ENCODE data around the gene ADORA1. TPM values are rescaled to one million over a fixed set of nuclear protein-coding genes. Genes with fewer than 3 reads are reported as not detected.

ADORA1 gene
- total and polyA plus RNA-seq, 2 donors, result 0.28 to 0.64 TPM

DNA sequence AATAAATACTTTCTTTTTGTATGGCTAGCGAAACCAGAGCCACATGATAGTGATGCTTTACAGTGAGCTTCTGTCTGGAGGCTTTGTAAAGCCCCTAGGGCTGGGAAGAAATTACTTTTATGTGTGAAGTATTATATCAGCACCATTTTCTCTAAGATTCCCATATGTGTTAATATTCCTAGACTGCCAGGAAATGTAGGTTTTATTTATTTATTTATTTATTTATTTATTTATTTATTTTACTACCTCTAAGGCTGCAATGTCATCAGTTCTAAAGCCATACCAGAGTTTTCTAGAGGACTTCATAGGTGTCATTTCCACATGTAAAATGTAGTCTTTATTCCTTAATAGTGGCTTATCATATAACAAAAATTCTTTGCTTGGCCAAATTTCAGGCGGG is 63.4 kb downstream of the ADORA1 start:
- Histone ChIP-seq H3K4me1 (ENCODE audit: control insufficient read depth in 2 of 2, insufficient read depth in 2 of 2, low read length in 2 of 2) (peaks cover 0 to 4% of the 10 kb centered on the region in 2 donors), H3K27me3 (ENCODE audit: control insufficient read depth in 2 of 2, insufficient read depth in 1 of 2, low read length in 1 of 2) (peaks cover 0 to 13% of the 10 kb centered on the region in 2 donors), H3K4me3 (ENCODE audit: low read length in 2 of 2) (no peak overlapping the region), H3K9me3 (ENCODE audit: control insufficient read depth in 2 of 2, insufficient read depth in 1 of 2, low read length in 1 of 2) (no peaks in the 10 kb centered on the region), H3K27ac (ENCODE audit: low read depth in 1 of 2, low read length in 1 of 2) (no peak overlapping the region), H3K36me3 (ENCODE audit: control insufficient read depth in 2 of 2, insufficient read depth in 2 of 2, low read length in 1 of 2) (no peaks in the 10 kb centered on the region)
- 99% methylated on average over 2 of the region's 2 CpGs for WGBS
- no peak for DNase-seq (ENCODE audit: low read depth in 6 of 9, low spot score in 9 of 9)

DNA sequence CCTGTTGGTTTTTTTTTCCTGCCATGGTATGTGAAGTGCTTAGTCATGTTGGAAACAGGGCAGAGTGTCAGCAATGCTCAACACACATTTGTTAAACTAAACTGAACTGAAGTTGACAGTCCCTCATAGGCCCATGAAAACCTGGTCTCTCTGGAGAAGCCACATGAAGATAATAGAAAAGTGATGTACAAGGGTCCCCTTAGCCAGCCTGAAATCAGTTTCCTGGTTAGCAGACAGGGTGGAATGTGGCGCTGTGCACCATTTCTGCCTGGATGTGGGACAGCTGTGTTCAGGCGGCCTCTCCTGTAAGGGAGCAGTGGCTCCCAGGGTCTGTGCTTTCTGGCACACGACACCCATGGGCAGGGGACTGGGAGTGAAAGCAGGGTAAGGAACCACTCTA is 68.8 kb downstream of the ADORA1 start:
- WGBS, result 95% methylated on average over 3 of the region's 3 CpGs
- Histone ChIP-seq H3K27me3 (ENCODE audit: control insufficient read depth in 2 of 2, insufficient read depth in 1 of 2, low read length in 1 of 2) (peaks cover 0 to 2% of the 10 kb centered on the region in 2 donors), H3K36me3 (ENCODE audit: control insufficient read depth in 2 of 2, insufficient read depth in 2 of 2, low read length in 1 of 2) (no peaks in the 10 kb centered on the region), H3K4me3 (ENCODE audit: low read length in 2 of 2) (no peak overlapping the region), H3K4me1 (ENCODE audit: control insufficient read depth in 2 of 2, insufficient read depth in 2 of 2, low read length in 2 of 2) (no peaks in the 10 kb centered on the region), H3K27ac (ENCODE audit: low read depth in 1 of 2, low read length in 1 of 2) (no peak overlapping the region), H3K9me3 (ENCODE audit: control insufficient read depth in 2 of 2, insufficient read depth in 1 of 2, low read length in 1 of 2) (no peaks in the 10 kb centered on the region)
- DNase-seq (ENCODE audit: low read depth in 6 of 9, low spot score in 9 of 9), result no peak

DNA sequence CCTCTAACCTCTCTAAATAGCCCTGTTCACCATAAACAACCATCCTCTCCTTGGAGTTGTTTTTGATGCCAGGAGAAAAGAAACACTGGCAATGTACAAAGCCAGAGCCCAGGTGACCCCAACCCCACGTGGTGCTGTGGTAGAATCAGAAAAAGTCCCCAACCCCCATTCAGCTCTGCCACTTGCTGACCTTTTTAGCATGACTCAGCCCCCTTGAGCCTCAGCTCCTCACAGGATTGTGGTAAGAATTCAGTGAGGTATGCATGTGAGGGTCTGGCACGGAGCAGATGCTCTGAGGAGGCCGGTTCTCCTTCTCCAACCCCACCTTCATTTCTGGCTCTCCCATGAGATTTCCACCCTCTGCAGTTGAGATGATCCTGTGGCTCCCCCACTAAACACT is 70.1 kb downstream of the ADORA1 start:
- H3K4me3 ChIP-seq (ENCODE audit: low read length in 2 of 2), result no peak overlapping the region
- H3K36me3 ChIP-seq (ENCODE audit: control insufficient read depth in 2 of 2, insufficient read depth in 2 of 2, low read length in 1 of 2), result no peaks in the 10 kb centered on the region
- H3K27ac ChIP-seq (ENCODE audit: low read depth in 1 of 2, low read length in 1 of 2), result no peak overlapping the region
- no peaks in the 10 kb centered on the region for H3K4me1 ChIP-seq (ENCODE audit: control insufficient read depth in 2 of 2, insufficient read depth in 2 of 2, low read length in 2 of 2)
- no peak for DNase-seq (ENCODE audit: low read depth in 6 of 9, low spot score in 9 of 9)
- H3K27me3 ChIP-seq (ENCODE audit: control insufficient read depth in 2 of 2, insufficient read depth in 1 of 2, low read length in 1 of 2), result peaks cover 0 to 4% of the 10 kb centered on the region in 2 donors
- WGBS, result 38% methylated on average over 3 of the region's 3 CpGs
- no peaks in the 10 kb centered on the region for H3K9me3 ChIP-seq (ENCODE audit: control insufficient read depth in 2 of 2, insufficient read depth in 1 of 2, low read length in 1 of 2)

DNA sequence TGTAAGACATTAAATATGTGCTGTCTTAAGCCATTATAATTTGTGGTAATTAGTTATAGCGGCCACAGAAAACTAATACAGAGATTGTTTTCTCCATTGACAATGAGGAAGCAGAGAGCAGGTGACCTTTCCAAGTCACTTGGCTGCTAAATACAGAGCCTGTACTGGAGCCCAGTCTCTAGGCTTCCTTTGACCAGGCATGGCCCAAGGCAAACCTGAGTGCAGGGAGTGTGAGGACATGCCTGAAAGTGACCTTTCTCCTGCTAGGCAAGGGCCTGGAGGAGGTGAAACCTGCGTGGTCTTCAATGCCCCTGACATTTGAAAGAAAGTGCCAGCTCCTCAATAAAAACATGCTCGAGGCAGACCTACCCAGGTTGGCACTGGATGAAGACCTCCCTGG is 71.5 kb downstream of the ADORA1 start:
- 95% methylated on average over 3 of the region's 3 CpGs for WGBS
- H3K9me3 ChIP-seq (ENCODE audit: control insufficient read depth in 2 of 2, insufficient read depth in 1 of 2, low read length in 1 of 2), result no peaks in the 10 kb centered on the region
- H3K4me3 ChIP-seq (ENCODE audit: low read length in 2 of 2), result no peak overlapping the region
- no peaks in the 10 kb centered on the region for H3K4me1 ChIP-seq (ENCODE audit: control insufficient read depth in 2 of 2, insufficient read depth in 2 of 2, low read length in 2 of 2)
- DNase-seq (ENCODE audit: low read depth in 6 of 9, low spot score in 9 of 9), result no peak
- no peaks in the 10 kb centered on the region for H3K36me3 ChIP-seq (ENCODE audit: control insufficient read depth in 2 of 2, insufficient read depth in 2 of 2, low read length in 1 of 2)
- no peak overlapping the region for H3K27ac ChIP-seq (ENCODE audit: low read depth in 1 of 2, low read length in 1 of 2)
- peaks cover 0 to 4% of the 10 kb centered on the region in 2 donors for H3K27me3 ChIP-seq (ENCODE audit: control insufficient read depth in 2 of 2, insufficient read depth in 1 of 2, low read length in 1 of 2)

DNA sequence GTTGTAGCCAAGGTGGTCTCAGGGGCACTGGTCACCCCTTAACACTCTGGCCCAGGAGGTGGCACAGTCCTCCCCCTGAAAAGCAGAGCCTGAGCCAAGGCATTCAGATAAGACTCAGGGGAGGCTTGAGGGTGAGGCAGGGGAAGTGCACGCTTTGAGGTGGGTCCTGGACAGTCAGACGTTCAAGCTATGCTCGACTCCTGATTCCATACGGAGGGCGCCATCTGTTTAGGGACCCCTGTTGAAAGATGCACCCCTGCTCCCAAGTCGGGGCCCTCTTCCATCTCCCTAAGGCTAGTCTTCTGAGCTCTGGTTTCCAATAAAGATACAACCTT is 71.9 kb downstream of the ADORA1 start:
- Histone ChIP-seq H3K4me3 (ENCODE audit: low read length in 2 of 2) (no peak overlapping the region), H3K27me3 (ENCODE audit: control insufficient read depth in 2 of 2, insufficient read depth in 1 of 2, low read length in 1 of 2) (peaks cover 0 to 4% of the 10 kb centered on the region in 2 donors), H3K9me3 (ENCODE audit: control insufficient read depth in 2 of 2, insufficient read depth in 1 of 2, low read length in 1 of 2) (no peaks in the 10 kb centered on the region), H3K27ac (ENCODE audit: low read depth in 1 of 2, low read length in 1 of 2) (no peak overlapping the region), H3K36me3 (ENCODE audit: control insufficient read depth in 2 of 2, insufficient read depth in 2 of 2, low read length in 1 of 2) (no peaks in the 10 kb centered on the region), H3K4me1 (ENCODE audit: control insufficient read depth in 2 of 2, insufficient read depth in 2 of 2, low read length in 2 of 2) (no peaks in the 10 kb centered on the region)
- no peak for DNase-seq (ENCODE audit: low read depth in 6 of 9, low spot score in 9 of 9)
- WGBS, result 98% methylated on average over 6 of the region's 6 CpGs

DNA sequence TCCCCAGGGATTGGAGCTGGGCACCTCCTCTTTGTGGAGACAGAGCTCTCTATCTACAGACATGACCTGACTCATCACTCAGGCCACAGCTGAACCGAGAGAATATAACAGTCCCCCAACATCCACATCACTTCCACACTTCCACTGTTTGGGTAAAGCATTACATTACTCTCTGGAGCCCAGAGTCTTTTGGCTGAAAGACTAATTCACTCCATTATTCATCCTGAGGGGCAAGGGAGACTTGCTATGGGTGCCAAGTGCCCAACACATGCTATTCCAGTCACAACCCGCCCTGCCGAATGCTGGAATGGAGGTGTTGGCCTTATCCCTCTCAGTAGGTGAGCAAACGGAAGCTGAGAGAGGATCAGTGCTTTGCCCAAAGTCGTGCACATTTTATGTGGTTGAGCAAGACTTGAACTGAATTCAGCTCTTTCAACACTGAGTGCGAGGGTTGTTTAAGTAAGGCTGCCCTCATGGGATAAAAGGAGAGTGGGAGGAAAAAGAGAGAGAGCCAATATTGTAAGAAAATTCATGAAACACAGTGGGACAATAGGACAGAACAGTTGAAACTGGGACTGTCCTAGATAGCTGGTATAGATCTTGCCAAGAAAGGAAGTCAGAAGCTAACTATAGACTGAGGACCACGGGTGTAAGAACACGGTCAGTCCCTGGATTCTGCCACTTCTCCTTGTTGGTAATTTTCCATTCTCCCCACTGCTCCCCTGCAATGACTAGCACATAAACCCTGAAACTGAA is 72.5 kb downstream of the ADORA1 start:
- no peaks in the 10 kb centered on the region for H3K4me1 ChIP-seq (ENCODE audit: control insufficient read depth in 2 of 2, insufficient read depth in 2 of 2, low read length in 2 of 2)
- 80% methylated on average over 8 of the region's 8 CpGs for WGBS
- no peak for DNase-seq (ENCODE audit: low read depth in 6 of 9, low spot score in 9 of 9)
- peaks cover 0 to 4% of the 10 kb centered on the region in 2 donors for H3K27me3 ChIP-seq (ENCODE audit: control insufficient read depth in 2 of 2, insufficient read depth in 1 of 2, low read length in 1 of 2)
- no peaks in the 10 kb centered on the region for H3K9me3 ChIP-seq (ENCODE audit: control insufficient read depth in 2 of 2, insufficient read depth in 1 of 2, low read length in 1 of 2)
- no peak overlapping the region for H3K4me3 ChIP-seq (ENCODE audit: low read length in 2 of 2)
- H3K36me3 ChIP-seq (ENCODE audit: control insufficient read depth in 2 of 2, insufficient read depth in 2 of 2, low read length in 1 of 2), result no peaks in the 10 kb centered on the region
- no peak overlapping the region for H3K27ac ChIP-seq (ENCODE audit: low read depth in 1 of 2, low read length in 1 of 2)

DNA sequence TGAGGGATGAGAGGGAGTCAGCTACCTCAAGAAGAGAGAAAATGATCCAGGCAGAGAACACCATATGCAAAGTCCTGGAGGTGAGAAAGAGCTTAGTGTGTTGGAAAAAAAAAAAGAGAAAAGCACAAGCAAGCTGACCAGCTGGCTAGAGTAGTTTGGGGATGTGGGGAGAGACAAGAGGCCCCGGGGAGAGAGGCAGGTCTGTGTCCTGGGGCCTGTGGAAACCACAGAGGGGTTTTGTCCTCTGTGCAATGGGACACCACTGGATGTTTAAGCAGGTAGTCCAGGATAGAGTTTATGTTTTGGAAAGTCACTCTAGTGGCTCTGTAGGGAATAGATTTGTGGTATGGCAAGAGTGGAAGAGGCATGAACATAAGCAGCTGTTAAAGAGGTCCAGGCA is 73.4 kb downstream of the ADORA1 start:
- no peaks in the 10 kb centered on the region for H3K4me1 ChIP-seq (ENCODE audit: control insufficient read depth in 2 of 2, insufficient read depth in 2 of 2, low read length in 2 of 2)
- H3K4me3 ChIP-seq (ENCODE audit: low read length in 2 of 2), result no peak overlapping the region
- H3K27me3 ChIP-seq (ENCODE audit: control insufficient read depth in 2 of 2, insufficient read depth in 1 of 2, low read length in 1 of 2), result peaks cover 0 to 4% of the 10 kb centered on the region in 2 donors
- no peaks in the 10 kb centered on the region for H3K36me3 ChIP-seq (ENCODE audit: control insufficient read depth in 2 of 2, insufficient read depth in 2 of 2, low read length in 1 of 2)
- no peaks in the 10 kb centered on the region for H3K9me3 ChIP-seq (ENCODE audit: control insufficient read depth in 2 of 2, insufficient read depth in 1 of 2, low read length in 1 of 2)
- WGBS, result 87% methylated on average over 1 of the region's 1 CpG
- no peak overlapping the region for H3K27ac ChIP-seq (ENCODE audit: low read depth in 1 of 2, low read length in 1 of 2)
- DNase-seq (ENCODE audit: low read depth in 6 of 9, low spot score in 9 of 9), result no peak

DNA sequence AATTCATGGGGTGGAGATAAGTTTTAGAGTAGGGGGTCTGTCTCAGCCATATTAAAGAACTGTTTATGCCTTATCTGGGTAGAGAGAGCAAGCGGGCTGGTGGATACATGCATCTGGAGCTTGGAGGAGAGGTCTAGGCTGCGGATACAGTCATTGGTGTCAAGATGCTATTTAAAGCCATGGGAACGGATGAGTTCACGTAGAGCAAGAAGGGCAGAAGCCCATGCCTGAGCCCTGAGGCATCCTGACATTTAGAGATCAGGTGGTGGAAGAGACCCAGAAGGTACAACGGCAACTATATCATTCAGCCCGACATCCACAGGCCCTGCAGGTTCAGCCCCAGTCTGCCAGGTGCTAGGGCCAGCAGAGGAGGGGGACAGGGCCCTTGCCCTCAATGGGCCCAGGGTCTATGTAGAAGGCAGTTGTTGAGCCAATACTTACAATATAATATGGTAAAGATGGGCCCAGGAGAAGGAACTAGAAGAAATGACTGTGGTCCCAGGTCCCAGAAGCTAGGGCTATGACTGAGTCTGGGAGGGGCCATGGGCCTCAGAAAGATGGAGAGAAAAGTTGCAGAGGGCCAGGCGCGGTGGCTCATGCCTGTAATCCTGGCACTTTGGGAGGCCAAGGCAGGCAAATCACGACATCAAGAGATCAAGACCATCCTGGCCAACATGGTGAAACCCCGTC is 74.1 kb downstream of the ADORA1 start:
- DNase-seq (ENCODE audit: low read depth in 6 of 9, low spot score in 9 of 9), result no peak
- Histone ChIP-seq H3K27me3 (ENCODE audit: control insufficient read depth in 2 of 2, insufficient read depth in 1 of 2, low read length in 1 of 2) (peaks cover 0 to 4% of the 10 kb centered on the region in 2 donors), H3K4me3 (ENCODE audit: low read length in 2 of 2) (no peak overlapping the region), H3K4me1 (ENCODE audit: control insufficient read depth in 2 of 2, insufficient read depth in 2 of 2, low read length in 2 of 2) (no peaks in the 10 kb centered on the region), H3K27ac (ENCODE audit: low read depth in 1 of 2, low read length in 1 of 2) (no peak overlapping the region), H3K36me3 (ENCODE audit: control insufficient read depth in 2 of 2, insufficient read depth in 2 of 2, low read length in 1 of 2) (no peaks in the 10 kb centered on the region), H3K9me3 (ENCODE audit: control insufficient read depth in 2 of 2, insufficient read depth in 1 of 2, low read length in 1 of 2) (no peaks in the 10 kb centered on the region)
- 84% methylated on average over 10 of the region's 10 CpGs for WGBS

DNA sequence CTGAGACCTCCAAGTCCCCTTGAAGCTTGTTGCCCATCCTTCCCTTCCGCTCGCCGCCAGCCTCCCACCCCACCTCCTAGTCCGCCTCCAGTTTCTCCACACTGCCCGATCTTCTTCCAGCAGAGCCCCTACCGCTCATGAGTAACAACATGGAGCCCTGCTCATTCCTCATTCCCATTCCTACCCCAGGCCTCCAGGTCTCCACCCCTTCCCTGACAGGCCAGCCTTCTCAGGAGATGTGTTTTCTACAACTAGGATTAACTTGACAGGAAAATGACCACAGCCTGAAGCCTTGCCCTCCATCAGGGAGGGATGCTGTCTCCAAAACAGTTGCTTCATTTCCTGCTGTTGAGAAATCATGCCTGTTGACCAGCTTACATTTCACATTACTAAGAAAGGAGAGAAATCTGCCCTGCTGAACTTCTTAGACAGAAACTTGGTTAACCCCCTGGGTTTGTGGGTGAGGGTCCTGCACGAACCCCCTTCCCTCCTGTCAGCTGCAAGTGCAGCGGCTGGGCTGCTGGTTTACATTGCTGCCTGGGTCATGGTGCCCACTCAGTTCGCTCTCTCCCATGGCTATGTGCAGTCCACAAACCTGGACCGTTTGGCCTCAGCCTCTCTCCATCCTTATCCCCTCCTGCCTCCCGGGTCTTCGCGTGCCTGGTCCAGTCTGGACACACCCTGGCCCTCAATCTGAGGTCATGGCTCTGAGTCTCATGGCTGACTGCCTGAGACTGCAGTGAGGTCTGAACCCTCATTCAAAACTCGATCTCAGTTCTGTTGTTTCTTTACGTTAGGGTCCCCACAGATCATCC is 75.1 kb downstream of the ADORA1 start:
- peaks cover 0 to 4% of the 10 kb centered on the region in 2 donors for H3K27me3 ChIP-seq (ENCODE audit: control insufficient read depth in 2 of 2, insufficient read depth in 1 of 2, low read length in 1 of 2)
- WGBS, result 96% methylated on average over 15 of the region's 15 CpGs
- H3K27ac ChIP-seq (ENCODE audit: low read depth in 1 of 2, low read length in 1 of 2), result no peak overlapping the region
- H3K4me3 ChIP-seq (ENCODE audit: low read length in 2 of 2), result no peak overlapping the region
- H3K36me3 ChIP-seq (ENCODE audit: control insufficient read depth in 2 of 2, insufficient read depth in 2 of 2, low read length in 1 of 2), result no peaks in the 10 kb centered on the region
- H3K4me1 ChIP-seq (ENCODE audit: control insufficient read depth in 2 of 2, insufficient read depth in 2 of 2, low read length in 2 of 2), result no peaks in the 10 kb centered on the region
- DNase-seq (ENCODE audit: low read depth in 6 of 9, low spot score in 9 of 9), result no peak
- H3K9me3 ChIP-seq (ENCODE audit: control insufficient read depth in 2 of 2, insufficient read depth in 1 of 2, low read length in 1 of 2), result no peaks in the 10 kb centered on the region

Data from thymus (tissue), 11 donors.